ENCODE data around the gene JUN.
"Not testable (repeated sequence)": the region's sequence is repeated elsewhere in the genome, so short reads cannot be mapped to it uniquely, and the experiment has no call there.

Gene JUN

GRCh38 chr1:58805716-58806571, 22.1 kb upstream of the JUN start:
- no peak for DNase-seq

- no peak for DNase-seq
Measured at GRCh38 chr1:58804853-58805565, 21.2 kb upstream of the JUN start.

GRCh38 chr1:58803858-58804257, 20.0 kb upstream of the JUN start:
- no peak for DNase-seq

- no peak for DNase-seq
Measured at GRCh38 chr1:58802640-58803399, 19.0 kb upstream of the JUN start.

GRCh38 chr1:58801286-58801685, 17.4 kb upstream of the JUN start:
- not testable (repeated sequence) for DNase-seq

- DNase-seq = no peak
Measured at GRCh38 chr1:58799650-58800049, 15.8 kb upstream of the JUN start.

GRCh38 chr1:58798910-58799442, 15.1 kb upstream of the JUN start:
- DNase-seq = no peak

GRCh38 chr1:58796416-58796815, 12.6 kb upstream of the JUN start:
- DNase-seq = no peak

- DNase-seq = no peak
Measured at GRCh38 chr1:58794585-58794984, 10.7 kb upstream of the JUN start.

- DNase-seq = no peak
Measured at GRCh38 chr1:58792846-58793245, 9.0 kb upstream of the JUN start.

- DNase-seq = no peak
Measured at GRCh38 chr1:58791106-58791505, 7.3 kb upstream of the JUN start.

GRCh38 chr1:58789996-58790660, 6.3 kb upstream of the JUN start:
- DNase-seq = no peak

GRCh38 chr1:58789322-58789856, 5.5 kb upstream of the JUN start:
- no peak for DNase-seq

GRCh38 chr1:58788259-58788658, 4.4 kb upstream of the JUN start:
- no peak for DNase-seq

GRCh38 chr1:58786927-58787245, 3.0 kb upstream of the JUN start:
- no peak for DNase-seq

GRCh38 chr1:58786184-58786926, 2.5 kb upstream of the JUN start:
- no peak for DNase-seq

- DNase-seq = no peak
Measured at GRCh38 chr1:58785442-58786058, 1.7 kb upstream of the JUN start.

GRCh38 chr1:58784758-58785441, 1.1 kb upstream of the JUN start:
- peak; percentile 75 for DNase-seq

GRCh38 chr1:58783090-58783992, 506 bp downstream of the JUN start:
- peak; percentile 47 for DNase-seq

Data from stimulated activated naive CD4-positive, alpha-beta T cell treated with Interleukin-2 at 50 U/mL for 16 hours (primary cell).